HG03571 (cell line): ENCODE data around the gene TMPRSS15.

Experiments
- ATAC-seq: cut with Tn5 transposase; IDR thresholded peaks from one replicate; pipeline ENCODE4 v1.9.1; 2021; ENCODE audit not compliant: unreplicated experiment

Gene TMPRSS15

DNA sequence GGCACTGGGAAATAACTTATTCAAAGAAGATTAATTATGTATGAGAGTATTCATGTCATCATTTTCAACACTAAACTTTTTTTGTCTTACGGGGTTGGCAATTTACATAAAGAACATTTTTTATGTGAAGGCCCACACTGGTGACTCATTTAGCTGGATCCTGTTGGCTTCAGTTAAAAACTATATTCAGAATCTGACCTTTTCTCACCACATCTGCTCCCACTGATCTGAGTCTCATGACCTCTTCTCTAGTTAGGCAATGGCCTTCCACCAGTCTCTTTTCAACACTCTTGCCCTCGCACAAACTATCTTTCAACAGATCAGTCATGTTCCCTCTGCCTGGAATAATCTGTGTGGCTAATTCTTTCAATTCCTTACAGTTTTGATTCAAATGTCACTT lies 53.4 kb downstream of the TMPRSS15 start:
- no peak for ATAC-seq

DNA sequence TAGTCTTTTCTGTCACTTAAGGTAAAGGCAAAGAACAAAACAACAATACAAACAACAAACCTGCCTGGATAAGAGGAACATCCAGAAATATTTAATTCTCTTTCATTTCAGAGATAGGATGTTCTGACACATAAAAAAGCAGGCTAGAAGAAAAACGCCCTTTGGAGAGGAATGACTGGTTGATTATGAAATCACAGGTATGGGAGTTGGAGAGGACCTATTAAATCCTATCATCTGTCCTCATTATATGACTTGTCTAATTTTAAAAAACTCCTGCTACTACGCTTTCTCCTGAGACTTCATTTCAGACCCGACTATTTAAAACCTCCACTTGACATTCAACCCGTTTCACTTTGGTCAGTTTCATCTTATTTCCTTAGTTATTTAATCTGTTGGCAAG lies 54.1 kb downstream of the TMPRSS15 start:
- ATAC-seq, result no peak

DNA sequence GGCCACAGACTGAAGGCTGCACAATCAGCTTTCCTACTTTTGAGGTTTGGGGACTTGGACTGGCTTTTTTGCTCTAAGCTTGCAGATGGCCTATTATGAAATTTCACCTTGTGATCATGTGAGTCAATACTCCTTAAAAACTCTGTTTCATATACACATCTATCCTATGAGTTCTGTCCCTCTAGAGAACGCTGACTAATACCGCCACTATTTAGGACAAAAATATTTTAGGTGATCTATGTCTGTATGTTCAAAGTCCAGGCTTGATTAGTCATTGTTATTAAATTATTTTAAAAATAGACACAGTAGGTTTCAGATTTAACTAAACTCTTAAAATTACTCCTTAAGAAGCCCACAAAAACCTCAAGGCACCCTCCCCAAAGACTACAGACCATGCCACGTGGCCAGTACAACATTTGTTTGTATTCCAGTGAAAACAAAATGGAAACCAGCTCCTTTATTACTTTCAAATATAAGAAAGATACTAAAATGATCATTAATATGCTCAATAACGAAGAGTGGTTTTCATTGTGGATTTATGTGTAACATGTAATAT lies 63.1 kb downstream of the TMPRSS15 start:
- no peak for ATAC-seq

DNA sequence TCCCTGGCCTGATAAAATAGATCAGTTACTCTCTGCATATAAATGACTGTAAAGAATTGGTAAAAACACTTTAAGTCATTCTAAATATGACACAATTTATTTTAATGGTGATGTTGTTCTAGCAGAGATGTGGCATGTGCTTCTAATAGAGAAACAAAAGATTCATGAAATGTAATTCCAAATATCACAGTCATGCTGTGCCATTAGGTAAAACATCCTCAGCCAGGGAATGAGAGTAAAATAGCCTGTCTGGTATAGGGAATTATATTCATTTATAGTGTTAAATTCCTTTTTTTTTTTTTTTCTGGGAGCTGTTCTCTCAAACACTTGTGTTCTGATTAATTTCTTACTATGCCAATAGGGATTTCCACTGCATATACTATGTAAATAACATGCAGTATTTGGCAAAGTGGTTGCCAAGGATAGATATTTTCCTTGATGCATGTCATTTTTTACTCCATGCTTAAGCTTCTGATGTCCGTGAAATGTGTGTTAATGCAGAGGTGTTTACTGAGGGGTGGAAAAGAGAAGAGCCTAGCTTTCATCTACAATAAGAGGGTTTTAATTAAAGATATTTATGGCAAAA lies 67.8 kb downstream of the TMPRSS15 start:
- ATAC-seq, result no peak

DNA sequence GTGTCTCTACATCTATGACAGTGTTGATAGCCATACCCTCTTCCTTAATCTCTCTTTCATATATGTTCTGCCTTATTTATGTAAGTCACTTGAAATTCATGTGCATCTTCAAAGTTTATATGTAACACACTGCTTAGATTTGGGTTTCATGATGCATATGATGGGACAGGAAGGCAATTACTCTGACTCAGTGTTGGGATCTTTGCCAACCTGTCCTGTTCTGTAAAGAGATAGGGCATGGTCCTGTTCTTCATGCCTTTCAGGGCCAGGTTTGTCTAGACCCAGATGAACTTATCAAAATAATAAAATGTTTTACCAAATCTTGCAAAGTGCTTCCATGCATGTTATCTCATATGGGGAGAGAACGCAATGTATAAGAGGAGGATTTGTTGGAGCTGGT lies 69.5 kb downstream of the TMPRSS15 start:
- ATAC-seq, result no peak

DNA sequence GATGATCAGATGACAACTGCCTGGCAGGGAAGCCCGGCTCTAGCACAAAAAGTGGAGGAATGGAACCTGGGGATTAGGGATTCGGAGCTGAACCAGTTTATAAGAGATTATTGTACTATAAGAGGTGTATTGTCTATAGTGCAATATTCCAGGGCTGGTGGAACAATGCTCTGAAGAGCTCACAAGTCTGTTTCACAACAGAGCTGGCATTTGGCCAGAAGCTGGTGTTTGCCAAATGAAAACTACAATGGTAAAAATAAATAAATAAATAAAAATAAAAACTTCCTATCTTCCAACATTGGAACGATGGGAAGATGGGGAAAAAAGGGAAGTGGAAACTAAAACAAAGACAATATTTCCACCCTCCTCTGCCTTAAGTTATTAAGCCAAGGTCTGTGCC lies 85.4 kb downstream of the TMPRSS15 start:
- ATAC-seq, result no peak

DNA sequence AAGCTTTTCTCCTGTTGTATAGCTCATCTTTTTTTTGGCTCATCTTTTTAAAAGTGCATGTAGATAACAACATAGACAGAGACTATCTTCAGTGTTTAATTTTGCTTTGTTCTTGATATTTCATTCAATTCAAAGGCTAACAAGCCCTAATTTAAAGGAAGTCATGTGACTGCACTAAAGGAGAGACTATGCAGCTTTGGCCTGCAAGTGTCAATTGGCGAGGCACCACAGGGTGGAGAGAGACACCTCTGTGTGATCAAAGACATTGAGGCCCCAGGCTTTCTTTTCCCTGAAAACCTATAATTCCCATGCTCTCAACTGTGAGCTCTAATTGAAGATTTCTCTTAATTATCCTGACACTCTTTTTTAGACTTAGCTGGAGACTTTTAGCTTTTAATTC lies 105.4 kb downstream of the TMPRSS15 start:
- ATAC-seq, result no peak

DNA sequence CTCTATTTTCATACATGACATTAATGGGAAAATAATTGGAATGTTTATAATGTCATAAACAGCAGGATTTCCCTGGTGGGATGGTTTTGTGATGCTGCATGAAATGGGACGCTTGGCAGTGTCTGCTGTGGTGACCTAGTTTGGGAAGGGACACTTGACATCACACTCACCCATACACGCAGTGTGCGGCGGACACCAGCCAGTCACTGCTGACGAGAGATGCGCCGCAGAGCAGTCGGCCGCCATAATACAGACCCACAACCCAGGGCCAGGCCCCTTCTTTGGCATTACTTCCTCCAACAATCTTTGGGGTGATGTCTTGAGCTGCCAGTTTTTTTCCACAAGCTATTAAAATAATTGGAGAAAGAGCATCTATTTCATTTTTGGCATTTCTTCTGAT lies 109.5 kb downstream of the TMPRSS15 start:
- no peak for ATAC-seq

DNA sequence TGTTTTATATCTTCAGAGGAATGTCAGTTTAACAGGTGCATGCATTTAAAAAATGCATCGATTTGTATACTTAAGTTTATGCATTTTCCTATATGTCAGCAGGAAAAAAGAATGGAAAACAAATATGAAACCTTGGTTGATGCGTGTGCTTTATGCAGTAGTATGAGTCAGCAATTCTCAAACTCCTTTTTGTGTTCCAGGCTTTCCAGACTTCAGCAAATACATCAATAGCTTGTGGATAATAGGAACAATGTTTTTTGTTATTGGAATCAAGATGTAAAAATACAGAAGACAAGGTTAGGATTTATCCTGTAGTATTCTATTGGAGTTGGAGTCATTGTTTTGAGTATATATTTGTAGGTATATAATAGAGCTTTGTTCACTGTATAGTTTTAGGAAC lies 113.7 kb downstream of the TMPRSS15 start:
- ATAC-seq, result no peak

DNA sequence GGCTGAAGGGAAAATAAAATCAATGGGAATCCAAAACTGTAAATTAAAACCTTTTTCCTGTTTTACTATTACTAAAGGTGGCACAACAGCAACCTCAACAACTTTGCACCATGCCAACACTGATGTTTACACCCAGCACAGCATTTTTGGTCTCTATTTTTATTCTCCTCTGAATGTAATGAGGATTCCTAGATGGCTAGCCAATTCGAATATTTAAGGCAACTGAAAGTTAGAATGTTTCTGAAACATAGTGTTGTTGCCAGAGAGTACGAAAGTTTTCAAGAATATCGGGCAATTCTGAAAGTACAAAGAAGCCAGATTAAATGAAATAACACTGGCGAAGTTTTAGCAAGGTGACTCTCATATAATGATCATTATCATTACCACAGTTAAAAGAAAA lies 118.2 kb downstream of the TMPRSS15 start:
- ATAC-seq, result no peak

DNA sequence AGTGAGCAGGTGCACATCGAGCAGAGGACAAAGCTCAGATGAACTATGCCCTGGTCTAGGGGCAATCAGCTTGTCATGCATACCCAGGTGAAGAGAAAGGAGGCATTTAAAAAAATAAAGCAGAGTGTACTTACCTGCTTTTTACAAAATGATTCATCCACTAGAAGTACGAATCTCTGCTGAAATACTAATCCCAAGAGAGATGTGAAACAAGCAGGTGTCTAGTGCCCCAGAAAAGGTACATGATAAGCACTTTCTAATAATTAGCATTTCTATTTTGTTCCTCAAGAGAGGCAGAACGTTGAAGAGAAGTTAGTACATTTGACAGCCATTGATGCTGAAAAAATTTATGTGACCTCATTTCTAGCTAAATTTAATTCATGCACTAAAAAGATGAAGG lies 127.8 kb downstream of the TMPRSS15 start:
- ATAC-seq, result no peak

DNA sequence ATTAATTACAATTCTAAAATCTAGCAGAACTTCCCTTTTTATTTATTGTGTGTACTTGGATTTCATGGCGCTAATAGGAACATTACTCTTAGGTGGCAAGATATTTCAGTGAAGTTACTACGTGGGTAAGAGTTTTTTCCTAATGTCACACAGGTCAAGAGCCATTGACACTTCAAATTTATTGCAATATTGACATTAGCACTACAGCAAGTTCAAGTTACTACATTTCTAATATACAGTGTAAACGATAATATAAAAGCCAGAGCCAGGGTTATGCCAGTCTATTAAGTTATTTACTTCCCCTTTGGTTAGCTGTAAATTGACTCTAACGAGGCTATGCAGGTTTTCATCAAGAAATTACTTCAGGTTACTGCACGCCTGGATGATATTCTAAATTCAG lies 129.2 kb downstream of the TMPRSS15 start:
- ATAC-seq, result no peak

DNA sequence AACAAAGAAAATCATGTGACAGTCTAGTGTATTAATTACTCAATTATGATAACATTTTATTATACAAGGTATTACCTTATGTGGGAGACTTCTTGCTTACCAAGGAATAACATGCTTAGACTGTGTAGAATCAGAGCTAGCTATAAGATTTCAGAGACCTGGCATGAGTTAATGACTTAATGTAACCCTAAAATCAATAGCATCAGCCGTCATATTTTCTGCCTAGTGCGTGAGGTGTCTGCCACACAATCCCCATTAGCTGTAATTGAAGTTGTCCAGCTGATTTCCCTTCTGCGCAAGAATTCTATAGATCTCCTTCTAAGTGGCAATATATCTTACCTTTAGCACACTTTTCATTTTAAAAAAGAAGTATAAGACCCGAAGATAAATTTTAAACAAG lies 130.2 kb downstream of the TMPRSS15 start:
- no peak for ATAC-seq

DNA sequence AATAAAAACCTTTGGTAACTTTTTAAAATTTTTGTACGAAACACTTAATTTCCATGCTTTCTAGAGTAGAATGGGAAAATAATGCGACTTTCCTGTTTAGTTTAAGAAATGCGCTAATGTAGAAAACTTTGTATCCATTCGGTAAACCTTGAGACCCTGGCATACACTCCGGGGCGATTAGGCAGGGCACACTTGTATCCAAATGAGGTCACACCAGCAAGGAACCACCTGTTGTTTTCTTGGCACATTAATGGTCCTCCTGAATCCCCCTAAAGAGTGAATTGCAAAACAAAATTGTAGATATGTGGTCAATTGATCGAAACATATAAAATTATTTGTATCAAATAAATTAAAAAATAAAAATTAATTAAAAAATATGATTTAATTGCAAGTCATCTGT lies 133.7 kb downstream of the TMPRSS15 start:
- no peak for ATAC-seq

DNA sequence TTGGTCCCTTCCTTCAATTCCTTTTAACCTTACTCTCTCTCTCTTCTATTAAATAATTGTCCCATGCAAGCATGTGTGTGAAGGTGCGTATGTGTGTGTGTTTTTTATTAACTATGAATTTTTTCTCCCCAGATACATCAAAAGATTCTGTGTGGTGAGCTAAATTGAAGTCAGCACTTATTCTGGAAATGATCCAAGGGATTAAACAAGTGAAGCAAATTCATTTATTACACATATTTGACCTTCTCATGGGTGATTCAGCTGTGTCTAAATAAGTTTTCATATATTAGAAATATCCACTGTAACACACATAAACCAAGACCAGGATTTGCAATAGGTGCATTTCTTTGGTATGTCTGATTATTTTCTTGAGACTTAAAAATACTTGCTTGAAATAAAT lies 134.7 kb downstream of the TMPRSS15 start:
- ATAC-seq, result no peak

DNA sequence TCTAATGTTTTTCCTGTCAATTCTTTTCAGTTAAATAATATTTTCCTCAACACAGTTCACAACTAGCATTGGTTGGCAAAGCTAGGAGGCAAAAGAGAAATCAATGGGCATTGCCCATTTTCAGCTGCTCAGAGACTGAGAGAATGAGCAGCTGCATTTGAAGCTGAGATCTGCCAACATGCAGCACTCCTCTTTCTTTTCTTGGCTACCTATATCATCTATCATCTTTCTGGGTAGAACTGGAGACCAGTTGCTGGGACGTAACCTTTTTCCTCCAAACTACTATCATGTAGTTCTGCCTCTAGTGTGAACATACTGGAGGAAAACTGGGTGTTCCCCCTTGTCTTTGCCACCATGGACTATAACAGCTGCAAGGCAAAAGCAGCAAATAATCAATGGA lies 136.1 kb downstream of the TMPRSS15 start:
- no peak for ATAC-seq

DNA sequence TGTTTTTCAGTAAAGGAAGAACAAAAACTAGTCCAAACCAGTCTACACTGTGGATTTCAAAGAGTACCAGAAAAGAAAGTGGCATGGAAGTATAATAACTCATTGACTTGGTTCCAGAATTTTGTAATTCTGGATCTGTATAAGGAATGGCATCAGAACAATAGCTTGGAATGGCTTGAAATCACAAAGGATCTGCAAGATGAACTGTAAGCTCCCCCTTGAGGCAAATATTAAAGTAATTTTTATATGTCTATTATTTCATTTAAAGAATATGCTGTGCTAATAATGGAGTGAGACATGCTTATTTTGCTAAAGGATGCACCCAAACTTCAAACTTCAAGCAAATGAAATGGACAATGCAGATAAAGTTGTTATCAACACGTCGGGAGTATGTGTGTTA lies 137.6 kb downstream of the TMPRSS15 start:
- ATAC-seq, result no peak

DNA sequence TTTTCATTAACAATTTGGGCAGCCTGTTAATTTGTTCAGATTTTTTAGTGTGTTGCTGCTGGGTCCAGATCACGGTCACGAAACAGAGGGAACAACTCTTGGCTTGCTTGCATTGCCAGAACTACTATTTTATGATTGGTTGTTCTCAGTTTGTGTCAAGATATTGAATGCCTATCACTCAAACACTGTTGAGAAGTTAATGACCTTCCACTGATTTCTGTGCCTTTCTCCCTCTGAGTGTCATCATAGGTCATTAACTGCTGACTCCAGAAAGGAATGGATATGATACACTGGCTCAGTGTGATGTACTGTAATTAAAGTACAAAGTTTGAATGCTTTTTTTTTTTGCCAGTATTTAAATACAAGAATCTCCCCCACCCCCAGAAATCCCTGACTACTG lies 149.8 kb downstream of the TMPRSS15 start:
- no peak for ATAC-seq

DNA sequence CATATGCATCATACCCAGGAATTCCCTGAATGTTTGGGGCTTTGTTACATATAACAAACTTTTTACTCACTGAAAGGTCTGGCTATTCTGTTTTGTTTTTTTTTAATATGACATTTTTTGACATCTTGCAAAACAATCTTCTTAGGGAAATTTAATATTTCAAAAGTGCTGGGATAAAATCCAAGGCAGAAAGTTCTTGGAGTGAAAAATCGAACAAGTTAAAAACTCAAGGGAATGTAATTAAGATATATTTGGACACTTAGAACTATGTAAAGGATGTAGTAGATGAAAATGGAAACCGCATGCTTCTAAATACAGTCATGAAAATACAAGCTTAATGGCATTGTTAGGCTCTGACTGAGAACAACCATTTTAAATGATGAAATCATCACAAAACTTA lies 150.4 kb downstream of the TMPRSS15 start:
- ATAC-seq, result no peak

DNA sequence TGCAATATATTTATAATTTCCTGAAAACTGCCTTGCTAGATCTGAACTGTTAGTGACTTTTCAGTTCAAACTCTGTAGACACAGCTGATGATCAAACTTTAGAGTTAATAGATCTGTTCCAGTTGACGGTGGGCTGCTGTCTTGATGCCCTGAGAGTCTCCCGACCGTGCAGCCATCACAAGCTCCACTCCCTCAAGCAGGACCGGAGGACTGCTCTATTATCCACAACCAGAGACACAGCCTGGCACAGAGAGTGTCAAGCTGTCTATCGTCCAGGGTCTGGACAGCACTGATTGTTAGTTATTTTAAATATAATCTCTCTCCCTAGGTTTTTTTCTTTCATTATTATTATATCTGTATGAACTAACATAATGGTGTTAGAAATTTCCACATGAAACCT lies 150.9 kb downstream of the TMPRSS15 start:
- no peak for ATAC-seq

DNA sequence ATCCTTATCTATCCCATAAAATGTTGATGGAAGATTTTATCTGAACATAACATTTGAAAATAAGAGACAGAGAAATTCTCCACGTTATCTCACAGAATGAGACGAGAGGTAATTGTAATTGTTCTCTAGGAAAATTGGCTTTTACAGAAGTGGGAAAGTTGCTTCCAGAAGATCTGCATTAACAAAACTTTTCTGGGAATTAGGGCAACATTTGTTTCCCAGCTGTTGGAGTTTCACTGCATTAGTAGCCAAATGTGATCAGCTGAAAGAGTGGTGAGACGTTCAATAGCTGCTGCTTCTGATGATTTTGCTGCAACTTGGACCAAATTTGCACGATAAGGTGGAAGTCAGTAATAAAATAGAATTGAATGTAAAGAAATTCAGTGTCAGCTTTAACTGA lies 151.3 kb downstream of the TMPRSS15 start:
- ATAC-seq, result no peak

DNA sequence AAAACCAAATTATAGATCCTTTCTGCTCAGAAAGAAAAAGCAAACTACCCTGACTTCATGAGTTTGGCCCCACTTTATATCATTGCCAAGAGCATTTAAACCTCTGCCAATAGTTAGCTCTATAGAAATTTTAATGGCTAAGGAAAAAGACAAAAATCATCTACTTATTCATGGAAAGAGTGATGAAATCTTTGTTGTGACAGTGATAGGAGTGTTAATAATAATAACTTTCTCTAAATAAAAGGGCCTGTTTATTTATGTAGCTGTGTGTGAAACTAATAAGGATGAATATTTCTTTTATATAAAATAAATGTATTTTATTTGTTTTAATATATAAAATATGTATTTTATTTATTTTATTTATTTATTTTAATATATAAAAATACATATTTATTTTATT lies 152.5 kb downstream of the TMPRSS15 start:
- no peak for ATAC-seq

DNA sequence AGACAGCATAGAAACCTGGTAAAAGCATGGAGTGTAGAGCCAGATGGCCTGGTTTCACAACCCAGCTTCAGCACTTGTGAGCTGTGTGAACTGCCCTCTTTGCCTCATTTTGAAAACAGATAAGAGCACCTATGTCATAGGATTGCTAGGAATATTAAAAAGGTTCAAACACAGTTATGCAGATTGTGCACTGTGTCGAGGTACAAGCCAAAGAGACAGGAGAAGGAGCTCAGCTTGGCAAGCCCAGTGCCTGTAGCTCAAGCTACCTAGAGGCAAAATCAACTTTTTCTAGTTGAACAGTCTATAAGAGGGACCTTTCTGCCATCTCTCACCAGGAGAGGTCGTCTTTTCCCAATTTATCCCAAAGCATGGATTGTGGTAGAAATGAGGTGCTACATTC lies 153.9 kb downstream of the TMPRSS15 start:
- ATAC-seq, result no peak

DNA sequence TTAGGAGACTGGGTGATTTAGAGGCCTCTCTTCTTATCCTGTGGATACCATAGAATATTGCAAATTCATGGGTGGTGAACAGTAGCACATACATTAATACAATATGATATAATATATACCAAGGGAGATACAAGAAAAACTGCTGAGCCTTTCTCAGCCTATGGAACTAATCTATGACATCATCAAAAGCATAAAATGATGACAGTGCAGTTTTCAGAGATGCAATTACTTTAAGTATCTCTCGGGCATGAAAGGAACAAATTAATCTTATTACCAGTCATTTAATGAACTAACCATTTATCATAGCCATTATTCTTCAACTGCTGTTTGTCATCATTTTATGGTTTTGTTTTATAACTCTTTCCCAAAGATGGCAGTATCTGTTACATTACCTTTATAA lies 155.4 kb downstream of the TMPRSS15 start:
- ATAC-seq, result no peak
